ENCODE data around the gene C2CD4D.

C2CD4D gene

GRCh38 chr1:151829352-151830046, 10.1 kb downstream of the C2CD4D start:
- TF ChIP-seq CTCF (conservative IDR thresholded peaks at IDR 0.05; ENCODE audit: control insufficient read depth, insufficient read depth, low read depth, low read length): no peak
- DNase-seq (ENCODE audit: low read depth): no peak
- no peak overlapping the region for H3K4me3 ChIP-seq (ENCODE audit: control insufficient read depth, low read depth, low read length)

- TF ChIP-seq CTCF (conservative IDR thresholded peaks at IDR 0.05; ENCODE audit: control insufficient read depth, insufficient read depth, low read depth, low read length): no peak
- peak; percentile 23 for DNase-seq (ENCODE audit: low read depth)
- no peak overlapping the region for H3K4me3 ChIP-seq (ENCODE audit: control insufficient read depth, low read depth, low read length)
Observed at GRCh38 chr1:151828921-151829320, 10.7 kb downstream of the C2CD4D start.

GRCh38 chr1:151827853-151828252, 11.8 kb downstream of the C2CD4D start:
- TF ChIP-seq CTCF (conservative IDR thresholded peaks at IDR 0.05; ENCODE audit: control insufficient read depth, insufficient read depth, low read depth, low read length): no peak
- H3K4me3 ChIP-seq (ENCODE audit: control insufficient read depth, low read depth, low read length): no peak overlapping the region
- no peak for DNase-seq (ENCODE audit: low read depth)

GRCh38 chr1:151825751-151826660, 13.6 kb downstream of the C2CD4D start:
- H3K4me3 ChIP-seq (ENCODE audit: control insufficient read depth, low read depth, low read length): no peak overlapping the region
- no peak for DNase-seq (ENCODE audit: low read depth)
- no peak for TF ChIP-seq CTCF (conservative IDR thresholded peaks at IDR 0.05; ENCODE audit: control insufficient read depth, insufficient read depth, low read depth, low read length)

GRCh38 chr1:151825204-151825603, 14.4 kb downstream of the C2CD4D start:
- no peak overlapping the region for H3K4me3 ChIP-seq (ENCODE audit: control insufficient read depth, low read depth, low read length)
- no peak for DNase-seq (ENCODE audit: low read depth)
- TF ChIP-seq CTCF (conservative IDR thresholded peaks at IDR 0.05; ENCODE audit: control insufficient read depth, insufficient read depth, low read depth, low read length): no peak

GRCh38 chr1:151823175-151823574, 16.4 kb downstream of the C2CD4D start:
- no peak for TF ChIP-seq CTCF (conservative IDR thresholded peaks at IDR 0.05; ENCODE audit: control insufficient read depth, insufficient read depth, low read depth, low read length)
- DNase-seq (ENCODE audit: low read depth): no peak
- H3K4me3 ChIP-seq (ENCODE audit: control insufficient read depth, low read depth, low read length): no peak overlapping the region

All from fibroblast of mammary gland (primary cell).